Measurements from ENCODE around the gene TOR4A.

DNA sequence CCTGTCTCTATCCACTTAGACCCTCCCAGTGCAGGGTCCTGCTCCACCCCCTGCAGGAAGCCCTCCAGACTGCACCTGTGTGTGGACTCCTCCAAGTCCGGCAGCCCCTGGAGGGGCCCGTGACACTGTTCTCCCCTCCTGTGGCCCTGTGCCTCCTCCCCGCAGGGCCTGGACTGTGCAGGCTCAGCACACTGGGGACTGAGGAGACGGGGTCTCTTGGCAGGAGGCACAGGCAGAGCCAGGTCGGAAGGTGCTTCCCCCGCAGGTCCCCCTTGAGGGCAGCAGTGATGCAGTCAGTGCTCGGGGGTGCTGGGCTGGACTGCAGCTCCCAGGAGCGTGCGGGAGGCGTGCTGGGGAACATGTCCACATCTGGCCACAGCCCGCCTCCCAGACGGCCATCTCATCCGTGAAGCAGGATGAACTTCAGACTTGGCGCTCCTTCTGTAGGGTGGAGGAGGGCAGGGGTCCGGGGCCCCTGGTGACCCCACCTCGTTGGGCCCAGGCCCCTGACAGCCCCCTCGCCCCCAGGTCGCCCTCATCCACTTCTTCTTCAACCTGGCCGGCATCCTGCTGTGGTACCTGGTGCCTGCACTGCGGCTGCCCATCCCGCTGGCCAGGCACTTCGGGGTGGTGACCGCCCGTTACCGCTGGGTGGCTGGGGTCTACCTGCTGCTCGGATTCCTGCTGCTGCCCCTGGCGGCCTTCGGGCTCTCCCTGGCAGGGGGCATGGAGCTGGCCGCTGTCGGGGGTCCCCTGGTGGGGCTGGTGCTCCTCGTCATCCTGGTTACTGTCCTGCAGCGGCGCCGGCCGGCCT lies 41.9 kb upstream of the TOR4A start:
- TF ChIP-seq CTCF (IDR thresholded peaks at IDR 0.05), result no peak
- TF ChIP-seq POLR2A (IDR thresholded peaks at IDR 0.05), result no peak

Data from prostate gland (tissue), 2 donors.